Gastroesophageal sphincter (tissue), 3 donors: ENCODE measurements around the gene FSHR.

Source experiments
- CTCF ChIP-seq, 4 experiments: fragments of 200-600 bp in 2 of 4; fragments of 450-650 bp in 2 of 4; sonication (generic) in 1 of 4; IDR thresholded peaks; one replicate each; pipeline ENCODE4 v1.5.1; 2017 to 2019; ENCODE audit warnings: antibody characterized with exemption in 4 of 4, mild to moderate bottlenecking in 2 of 4, moderate library complexity in 2 of 4
- EP300 ChIP-seq: sonication (generic); formaldehyde crosslinking; IDR thresholded peaks from one replicate; pipeline ENCODE4 v1.6.1; 2017; ENCODE audit warnings: antibody characterized with exemption, mild to moderate bottlenecking
- POLR2A ChIP-seq, 2 donors: fragments of 450-650 bp; IDR thresholded peaks; one replicate each; pipeline ENCODE4 v1.6.1; 2017; ENCODE audit warnings: antibody characterized with exemption in 2 of 2, mild to moderate bottlenecking in 2 of 2, moderate library complexity in 1 of 2
- POLR2AphosphoS5 ChIP-seq: sonication (generic); formaldehyde crosslinking; IDR thresholded peaks from one replicate; pipeline ENCODE4 v1.6.1; 2017; ENCODE audit warnings: antibody characterized with exemption

- TF ChIP-seq POLR2A (IDR thresholded peaks at IDR 0.05) = no peak
- no peak for TF ChIP-seq CTCF (IDR thresholded peaks at IDR 0.05)
- no peak for TF ChIP-seq EP300
- TF ChIP-seq POLR2AphosphoS5 = no peak
Observed at GRCh38 chr2:48938231-48938630, 216.1 kb downstream of the FSHR start.
